Stimulated activated naive CD8-positive, alpha-beta T cell treated with anti-CD3 and anti-CD28 coated beads, Interleukin-15, amount 100 ng/mL, for 72 hours (primary cell): ENCODE measurements around the gene PPP1R27.
A peak's percentile ranks its signal among the peaks of the same experiment; 100 is the strongest.

Experiments
- ATAC-seq: fragments of 150-1000 bp; cut with Tn5 transposase; 2 replicates; pipeline ENCODE4 v1.10.0; 2021; ENCODE audit warnings: mild to moderate bottlenecking, moderate library complexity
- DNase-seq, 2 donors: peaks; one replicate each; pipeline ENCODE4 v3.0.0; 2021 to 2022
- H3K27ac Mint-ChIP-seq, 2 donors: one replicate each; pipeline ENCODE4 v1.8.0; 2022; ENCODE audit warnings: mild to moderate bottlenecking in 2 of 2, mixed read lengths in 2 of 2, moderate library complexity in 2 of 2
- H3K27me3 Mint-ChIP-seq: one replicate; pipeline ENCODE4 v1.8.0; 2022; ENCODE audit warnings: mixed read lengths
- H3K4me1 Mint-ChIP-seq: one replicate; pipeline ENCODE4 v1.8.0; 2022; ENCODE audit warnings: mild to moderate bottlenecking, mixed read lengths
- H3K4me3 Mint-ChIP-seq, 2 donors: one replicate each; pipeline ENCODE4 v1.8.0; 2022; ENCODE audit warnings: mild to moderate bottlenecking in 2 of 2, mixed read lengths in 2 of 2, moderate library complexity in 1 of 2
- H3K9me3 Mint-ChIP-seq, 2 donors: one replicate each; pipeline ENCODE4 v1.8.0; 2022; ENCODE audit warnings: mixed read lengths in 2 of 2

Gene PPP1R27

GRCh38 chr17:81821603-81822311, 13.1 kb downstream of the PPP1R27 start:
- Mint-ChIP-seq H3K27ac (peak overlapping the region in 1 of 2 donors; percentile 71), H3K4me3 (peak overlapping the region in 1 of 2 donors; percentile 10), H3K27me3 (peaks cover 12% of the 10 kb centered on the region), H3K4me1 (peaks cover 19% of the 10 kb centered on the region), H3K9me3 (no peaks in the 10 kb centered on the region)
- peak; percentile 45 for ATAC-seq
- no peak for DNase-seq

DNA sequence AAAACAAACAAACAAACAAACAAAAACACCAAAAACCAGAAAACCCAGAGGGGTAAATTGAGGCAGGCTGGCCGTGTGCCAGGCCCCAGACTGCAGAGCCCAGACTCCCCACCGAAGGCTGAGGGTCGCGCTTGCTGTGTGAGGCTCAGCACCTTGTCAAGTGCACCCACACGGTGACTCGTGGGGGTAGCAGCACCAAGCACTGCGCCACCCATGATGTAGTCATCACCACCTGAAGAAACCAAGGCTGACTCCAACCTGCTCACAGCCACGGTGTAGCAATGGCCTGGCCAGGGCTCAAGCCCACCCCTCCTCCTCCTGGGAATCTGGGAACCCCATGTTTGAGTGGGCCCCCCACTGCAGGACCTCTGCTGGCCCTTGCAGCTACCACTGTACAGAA, 13.7 kb downstream of the PPP1R27 start:
- DNase-seq (no peak), ATAC-seq (peak; percentile 16)
- peaks cover 16% of the 10 kb centered on the region for H3K4me1 Mint-ChIP-seq
- H3K9me3 Mint-ChIP-seq, result no peaks in the 10 kb centered on the region
- H3K27ac Mint-ChIP-seq, result no peak overlapping the region
- H3K27me3 Mint-ChIP-seq, result peaks cover 17% of the 10 kb centered on the region
- no peak overlapping the region for H3K4me3 Mint-ChIP-seq

DNA sequence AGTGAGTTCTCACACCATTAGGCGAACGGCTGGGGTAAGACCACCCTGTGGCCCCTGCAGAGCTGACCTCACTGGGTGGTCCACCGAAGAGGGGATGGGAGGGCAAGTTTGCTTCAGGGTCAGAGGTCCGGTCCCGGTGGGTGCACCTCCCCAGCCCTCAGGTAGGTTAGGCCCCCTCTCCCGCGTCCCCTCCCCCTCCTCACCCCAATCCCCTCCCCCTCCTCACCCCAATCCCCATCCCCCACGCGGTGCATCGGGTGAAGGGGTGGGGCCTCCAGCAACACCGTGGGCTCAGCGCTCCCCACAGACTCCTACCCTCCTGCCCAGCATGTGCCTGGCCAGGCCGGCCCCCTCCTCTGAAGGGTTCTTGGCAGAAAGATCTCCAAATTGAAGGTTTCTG, 15.1 kb downstream of the PPP1R27 start:
- Mint-ChIP-seq H3K27me3 (peaks cover 20% of the 10 kb centered on the region), H3K4me1 (peaks cover 12% of the 10 kb centered on the region), H3K4me3 (no peak overlapping the region), H3K9me3 (no peaks in the 10 kb centered on the region), H3K27ac (no peak overlapping the region)
- ATAC-seq (peak; percentile 16), DNase-seq (no peak)

GRCh38 chr17:81817758-81818147, 17.1 kb downstream of the PPP1R27 start:
- no peaks in the 10 kb centered on the region for H3K9me3 Mint-ChIP-seq
- H3K27ac Mint-ChIP-seq, result no peak overlapping the region
- peaks cover 12% of the 10 kb centered on the region for H3K4me1 Mint-ChIP-seq
- no peak for ATAC-seq
- peaks cover 20% of the 10 kb centered on the region for H3K27me3 Mint-ChIP-seq
- no peak for DNase-seq
- no peak overlapping the region for H3K4me3 Mint-ChIP-seq

- Mint-ChIP-seq H3K9me3 (no peaks in the 10 kb centered on the region), H3K4me3 (no peak overlapping the region), H3K4me1 (no peaks in the 10 kb centered on the region), H3K27me3 (peaks cover 22% of the 10 kb centered on the region), H3K27ac (no peak overlapping the region)
- DNase-seq, result no peak
- no peak for ATAC-seq
These were observed 19.2 kb downstream of the PPP1R27 start for GRCh38 chr17:81815646-81815986.

- peak; percentile 7 for ATAC-seq
- Mint-ChIP-seq H3K4me3 (no peak overlapping the region), H3K4me1 (no peaks in the 10 kb centered on the region), H3K27ac (no peak overlapping the region), H3K27me3 (peaks cover 28% of the 10 kb centered on the region), H3K9me3 (no peaks in the 10 kb centered on the region)
- no peak for DNase-seq
These were observed 19.9 kb downstream of the PPP1R27 start for GRCh38 chr17:81814748-81815645.

DNA sequence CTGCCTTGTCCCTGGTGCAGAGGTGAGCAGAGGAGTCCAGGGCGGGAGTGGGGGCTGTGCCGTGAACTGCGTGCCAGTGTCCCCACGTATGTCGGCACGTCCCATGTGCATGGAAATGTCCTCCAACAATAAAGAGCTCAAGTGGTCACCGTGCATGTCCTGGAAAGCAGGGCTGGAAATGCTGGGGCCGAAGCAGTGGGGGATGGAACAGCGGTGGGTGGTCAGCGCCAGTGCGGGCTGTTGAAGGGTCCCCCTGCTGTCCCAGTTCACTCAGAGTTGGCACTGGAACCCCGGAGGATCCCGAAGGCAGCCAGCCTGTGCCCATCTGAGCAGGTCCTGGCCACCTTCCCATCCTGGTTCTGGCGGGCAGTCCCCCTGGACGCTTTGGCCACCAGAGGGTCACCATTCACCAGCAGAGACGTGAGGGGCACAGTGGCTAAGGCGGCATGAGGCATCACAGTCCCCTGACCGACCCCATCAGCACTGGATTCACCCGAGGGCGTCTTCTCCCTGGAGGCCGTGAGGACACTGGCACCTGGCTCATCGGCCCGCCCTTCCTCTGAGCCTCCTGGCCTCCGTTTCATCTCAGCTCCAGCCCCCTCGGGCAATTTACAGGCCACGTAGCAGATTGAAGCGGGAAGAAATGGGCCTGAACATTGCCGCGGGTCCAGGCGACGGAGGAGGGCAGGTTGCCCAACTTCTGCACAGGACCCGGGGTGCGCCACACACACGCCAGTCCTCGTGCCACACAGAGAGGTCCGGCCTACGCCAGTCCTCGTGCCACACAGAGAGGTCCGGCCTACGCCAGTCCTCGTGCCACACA, 20.8 kb downstream of the PPP1R27 start:
- no peak overlapping the region for H3K4me3 Mint-ChIP-seq
- no peaks in the 10 kb centered on the region for H3K4me1 Mint-ChIP-seq
- H3K27ac Mint-ChIP-seq, result no peak overlapping the region
- DNase-seq (no peak), ATAC-seq (no peak)
- peaks cover 37% of the 10 kb centered on the region for H3K27me3 Mint-ChIP-seq
- no peaks in the 10 kb centered on the region for H3K9me3 Mint-ChIP-seq

- Mint-ChIP-seq H3K4me1 (no peaks in the 10 kb centered on the region), H3K27ac (no peak overlapping the region), H3K27me3 (peaks cover 44% of the 10 kb centered on the region), H3K4me3 (no peak overlapping the region), H3K9me3 (no peaks in the 10 kb centered on the region)
- DNase-seq, result no peak
- peak; percentile 5 for ATAC-seq
These were observed 21.5 kb downstream of the PPP1R27 start for GRCh38 chr17:81813371-81813684.

DNA sequence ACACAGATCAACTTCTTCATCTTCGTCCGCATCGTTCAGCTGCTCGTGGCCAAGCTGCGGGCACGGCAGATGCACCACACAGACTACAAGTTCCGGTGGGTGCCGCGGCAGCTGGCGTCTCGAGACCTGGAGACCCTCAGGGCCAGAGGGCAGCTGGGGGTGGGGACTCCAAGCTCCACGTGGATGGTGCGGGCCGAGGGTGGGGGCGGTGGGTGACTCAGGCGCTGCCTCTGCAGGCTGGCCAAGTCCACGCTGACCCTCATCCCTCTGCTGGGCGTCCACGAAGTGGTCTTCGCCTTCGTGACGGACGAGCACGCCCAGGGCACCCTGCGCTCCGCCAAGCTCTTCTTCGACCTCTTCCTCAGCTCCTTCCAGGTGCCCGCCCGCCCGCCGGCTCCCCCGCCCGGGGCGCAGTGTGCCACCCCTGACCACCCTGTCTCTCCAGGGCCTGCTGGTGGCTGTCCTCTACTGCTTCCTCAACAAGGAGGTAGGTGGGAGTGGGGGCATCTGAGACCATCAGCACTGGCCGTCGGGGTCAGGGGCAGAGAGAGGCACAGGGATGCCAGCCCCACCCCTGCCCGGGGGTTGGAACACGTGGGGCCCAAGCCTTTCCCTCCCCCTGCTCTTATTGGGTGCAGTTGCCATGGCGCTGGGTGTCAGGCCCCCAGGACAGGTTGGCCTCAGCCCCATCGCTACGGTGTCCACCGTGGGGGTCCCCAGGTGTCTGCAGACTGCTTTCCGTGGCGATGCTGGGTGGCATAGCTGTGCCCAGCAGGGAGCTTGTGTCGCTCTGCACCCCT, 22.1 kb downstream of the PPP1R27 start:
- ATAC-seq (peak; percentile 9), DNase-seq (no peak)
- H3K4me1 Mint-ChIP-seq, result no peaks in the 10 kb centered on the region
- H3K27me3 Mint-ChIP-seq, result peaks cover 44% of the 10 kb centered on the region
- no peaks in the 10 kb centered on the region for H3K9me3 Mint-ChIP-seq
- no peak overlapping the region for H3K4me3 Mint-ChIP-seq
- no peak overlapping the region for H3K27ac Mint-ChIP-seq

GRCh38 chr17:81811705-81812570, 22.9 kb downstream of the PPP1R27 start:
- ATAC-seq (no peak), DNase-seq (no peak)
- no peaks in the 10 kb centered on the region for H3K9me3 Mint-ChIP-seq
- H3K27me3 Mint-ChIP-seq, result peaks cover 46% of the 10 kb centered on the region
- H3K27ac Mint-ChIP-seq, result no peak overlapping the region
- H3K4me3 Mint-ChIP-seq, result no peak overlapping the region
- H3K4me1 Mint-ChIP-seq, result no peaks in the 10 kb centered on the region

- no peaks in the 10 kb centered on the region for H3K4me1 Mint-ChIP-seq
These were observed 23.8 kb downstream of the PPP1R27 start for GRCh38 chr17:81810892-81811704.

DNA sequence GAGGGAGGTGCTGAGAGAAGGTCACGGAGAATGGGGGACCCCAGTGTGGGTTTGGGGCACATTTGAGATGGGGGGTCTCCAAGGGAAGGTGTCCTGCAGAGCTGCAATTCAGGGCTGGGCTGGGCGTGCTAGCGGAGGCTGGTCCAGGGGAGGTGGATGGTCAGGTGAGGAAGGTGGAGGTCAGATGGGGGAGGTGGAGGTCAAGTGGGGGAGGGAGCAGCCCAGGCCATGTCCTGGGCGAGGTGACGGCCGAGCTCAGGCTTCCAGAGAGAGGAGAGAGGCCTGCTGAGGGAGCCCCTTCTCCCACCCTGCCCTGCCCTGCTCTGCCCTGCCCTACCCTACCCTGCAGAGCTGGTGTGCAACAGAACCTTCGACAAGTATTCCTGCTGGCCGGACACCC, 24.4 kb downstream of the PPP1R27 start:
- no peak for DNase-seq
- H3K27me3 Mint-ChIP-seq, result peaks cover 52% of the 10 kb centered on the region

More at GRCh38 chr17:81810892-81811704, 23.8 kb downstream of the PPP1R27 start:
- DNase-seq, result no peak
- Mint-ChIP-seq H3K4me3 (no peak overlapping the region), H3K27me3 (peaks cover 49% of the 10 kb centered on the region), H3K9me3 (no peaks in the 10 kb centered on the region), H3K27ac (no peak overlapping the region)
- no peak for ATAC-seq

DNA sequence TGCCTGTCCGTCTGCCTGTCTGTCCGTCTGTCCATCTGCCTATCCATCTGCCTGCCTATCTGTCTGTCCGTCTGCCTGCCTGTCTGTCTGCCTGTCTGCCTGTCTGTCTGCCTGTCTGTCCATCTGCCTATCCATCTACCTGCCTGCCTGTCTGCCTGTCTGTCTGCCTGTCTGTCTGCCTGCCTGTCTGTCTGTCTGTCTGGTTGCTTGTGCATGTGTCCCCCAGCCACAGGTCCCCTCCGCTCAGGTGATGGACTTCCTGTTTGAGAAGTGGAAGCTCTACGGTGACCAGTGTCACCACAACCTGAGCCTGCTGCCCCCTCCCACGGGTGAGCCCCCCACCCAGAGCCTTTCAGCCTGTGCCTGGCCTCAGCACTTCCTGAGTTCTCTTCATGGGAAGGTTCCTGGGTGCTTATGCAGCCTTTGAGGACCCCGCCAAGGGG, 25.3 kb downstream of the PPP1R27 start:
- Mint-ChIP-seq H3K9me3 (no peaks in the 10 kb centered on the region), H3K27ac (no peak overlapping the region), H3K27me3 (peaks cover 59% of the 10 kb centered on the region), H3K4me1 (peaks cover 4% of the 10 kb centered on the region), H3K4me3 (no peak overlapping the region)
- DNase-seq (no peak), ATAC-seq (no peak)

More for the DNA sequence above, 24.4 kb downstream of the PPP1R27 start:
- Mint-ChIP-seq H3K4me3 (no peak overlapping the region), H3K4me1 (no peaks in the 10 kb centered on the region), H3K27ac (no peak overlapping the region), H3K9me3 (no peaks in the 10 kb centered on the region)
- no peak for ATAC-seq
